Activated CD8-positive, alpha-beta memory T cell treated with anti-CD3 and anti-CD28 coated beads, Interleukin-2, amount 10 ng/mL, durations not matched to agents 7 days and 5 days (primary cell): ENCODE measurements around the gene PEX5L. TPM values are rescaled to one million over a fixed set of nuclear protein-coding genes. Genes with fewer than 3 reads are reported as not detected.
"Not testable (repeated sequence)": the region's sequence is repeated elsewhere in the genome, so short reads cannot be mapped to it uniquely, and the experiment has no call there.

ENCODE experiments used
- ATAC-seq: fragments of 150-1000 bp; cut with Tn5 transposase; one replicate; pipeline ENCODE4 v1.10.0; 2021; ENCODE audit warnings: moderate library complexity
- CTCF ChIA-PET: fragments of 350-600 bp; sonication (Branson Sonifier 250); formaldehyde crosslinking; loops from one replicate; lab custom pipeline; 2021; ENCODE audit warnings: antibody characterized with exemption; lab: Charles Lee
- DNase-seq: peaks from one replicate; pipeline ENCODE4 v3.0.0-alpha.2; 2020
- H3K27ac Mint-ChIP-seq: one replicate; pipeline ENCODE4 v1.8.0; 2021; ENCODE audit warnings: mild to moderate bottlenecking, mixed read lengths
- H3K27me3 Mint-ChIP-seq: one replicate; pipeline ENCODE4 v1.8.0; 2021; ENCODE audit warnings: mixed read lengths
- H3K36me3 Mint-ChIP-seq: one replicate; pipeline ENCODE4 v1.8.0; 2021; ENCODE audit warnings: mild to moderate bottlenecking, mixed read lengths
- H3K4me1 Mint-ChIP-seq: one replicate; pipeline ENCODE4 v1.8.0; 2021; ENCODE audit warnings: mixed read lengths
- H3K4me3 Mint-ChIP-seq: one replicate; pipeline ENCODE4 v1.8.0; 2021; ENCODE audit warnings: mild to moderate bottlenecking, moderate library complexity, mixed read lengths
- H3K9me3 Mint-ChIP-seq: one replicate; pipeline ENCODE4 v1.8.0; 2022; ENCODE audit warnings: low read depth, mixed read lengths
- total RNA-seq, 2 experiments: library from RNA; stranded (reverse); gene quantifications; one replicate each; pipeline ENCODE4 v1.2.3, GENCODE V29; 2021

Gene PEX5L
- total RNA-seq, 2 experiments from 2014 or later, result 0.56 to 1.1 TPM

- CTCF ChIA-PET, result no interaction called here
- Mint-ChIP-seq H3K4me1 (no peaks in the 10 kb centered on the region), H3K27ac (no peak overlapping the region), H3K27me3 (peaks cover 2% of the 10 kb centered on the region), H3K36me3 (no peaks in the 10 kb centered on the region), H3K4me3 (no peak overlapping the region), H3K9me3 (no peaks in the 10 kb centered on the region)
- DNase-seq (no peak), ATAC-seq (no peak)
Measured at GRCh38 chr3:180049391-180049790, 12.7 kb upstream of the PEX5L start.

GRCh38 chr3:180048840-180049239 is 12.1 kb upstream of the PEX5L start:
- H3K27me3 Mint-ChIP-seq, result peaks cover 2% of the 10 kb centered on the region
- H3K4me3 Mint-ChIP-seq, result no peak overlapping the region
- no peak for ATAC-seq
- no peak for DNase-seq
- H3K9me3 Mint-ChIP-seq, result no peaks in the 10 kb centered on the region
- no peak overlapping the region for H3K27ac Mint-ChIP-seq
- no peaks in the 10 kb centered on the region for H3K36me3 Mint-ChIP-seq
- CTCF ChIA-PET, result no interaction called here
- H3K4me1 Mint-ChIP-seq, result no peaks in the 10 kb centered on the region

GRCh38 chr3:180048103-180048502 is 11.4 kb upstream of the PEX5L start:
- Mint-ChIP-seq H3K27me3 (peaks cover 2% of the 10 kb centered on the region), H3K9me3 (no peaks in the 10 kb centered on the region), H3K27ac (no peak overlapping the region), H3K4me1 (no peaks in the 10 kb centered on the region), H3K36me3 (no peaks in the 10 kb centered on the region), H3K4me3 (no peak overlapping the region)
- ATAC-seq (no peak), DNase-seq (no peak)
- CTCF ChIA-PET, result no interaction called here

- no peak overlapping the region for H3K27ac Mint-ChIP-seq
- peaks cover 9% of the 10 kb centered on the region for H3K4me1 Mint-ChIP-seq
- DNase-seq (no peak), ATAC-seq (no peak)
- CTCF ChIA-PET, result no interaction called here
- no peak overlapping the region for H3K4me3 Mint-ChIP-seq
- H3K36me3 Mint-ChIP-seq, result no peaks in the 10 kb centered on the region
- H3K27me3 Mint-ChIP-seq, result peaks cover 29% of the 10 kb centered on the region
- no peaks in the 10 kb centered on the region for H3K9me3 Mint-ChIP-seq
Measured at GRCh38 chr3:180040966-180041365, 4.2 kb upstream of the PEX5L start.

- ATAC-seq (no peak), DNase-seq (no peak)
- H3K4me1 Mint-ChIP-seq, result peaks cover 12% of the 10 kb centered on the region
- H3K36me3 Mint-ChIP-seq, result no peaks in the 10 kb centered on the region
- H3K4me3 Mint-ChIP-seq, result peak overlapping the region; percentile 70
- no peaks in the 10 kb centered on the region for H3K9me3 Mint-ChIP-seq
- peaks cover 62% of the 10 kb centered on the region for H3K27me3 Mint-ChIP-seq
- peak overlapping the region; percentile 57 for H3K27ac Mint-ChIP-seq
- CTCF ChIA-PET, result interaction anchor here (1.3 kb wide), 1 partner anchor 107 kb away, joined by 6 read pairs; no protein-coding TSS in a partner anchor
Measured at GRCh38 chr3:180036092-180036670, 556 bp downstream of the PEX5L start.

- CTCF ChIA-PET, result no interaction called here
- H3K4me3 Mint-ChIP-seq, result no peak overlapping the region
- no peaks in the 10 kb centered on the region for H3K36me3 Mint-ChIP-seq
- H3K4me1 Mint-ChIP-seq, result no peaks in the 10 kb centered on the region
- H3K27ac Mint-ChIP-seq, result no peak overlapping the region
- H3K27me3 Mint-ChIP-seq, result peaks cover 2% of the 10 kb centered on the region
- ATAC-seq (no peak), DNase-seq (no peak)
- no peaks in the 10 kb centered on the region for H3K9me3 Mint-ChIP-seq
Measured at GRCh38 chr3:180026997-180027396, 9.7 kb downstream of the PEX5L start.

- no peak for DNase-seq
- Mint-ChIP-seq H3K27ac (no peak overlapping the region), H3K27me3 (no peaks in the 10 kb centered on the region), H3K36me3 (no peaks in the 10 kb centered on the region), H3K9me3 (no peaks in the 10 kb centered on the region), H3K4me1 (no peaks in the 10 kb centered on the region), H3K4me3 (no peak overlapping the region)
- CTCF ChIA-PET, result interaction anchor here (2.0 kb wide), 1 partner anchor 90 kb away, joined by 12 read pairs; no protein-coding TSS in a partner anchor
- no peak for ATAC-seq
Measured at GRCh38 chr3:180018543-180018942, 18.2 kb downstream of the PEX5L start.

GRCh38 chr3:180017846-180018245 is 18.9 kb downstream of the PEX5L start:
- no peaks in the 10 kb centered on the region for H3K4me1 Mint-ChIP-seq
- H3K27ac Mint-ChIP-seq, result no peak overlapping the region
- H3K27me3 Mint-ChIP-seq, result no peaks in the 10 kb centered on the region
- no peaks in the 10 kb centered on the region for H3K36me3 Mint-ChIP-seq
- H3K4me3 Mint-ChIP-seq, result no peak overlapping the region
- no peaks in the 10 kb centered on the region for H3K9me3 Mint-ChIP-seq
- DNase-seq, result no peak
- CTCF ChIA-PET, result interaction anchor here (2.0 kb wide), 1 partner anchor 89 kb away, joined by 12 read pairs; no protein-coding TSS in a partner anchor
- ATAC-seq, result no peak

- CTCF ChIA-PET, result no interaction called here
- no peak overlapping the region for H3K27ac Mint-ChIP-seq
- peaks cover 4% of the 10 kb centered on the region for H3K36me3 Mint-ChIP-seq
- H3K9me3 Mint-ChIP-seq, result peaks cover 7% of the 10 kb centered on the region
- no peak for DNase-seq
- H3K4me1 Mint-ChIP-seq, result no peaks in the 10 kb centered on the region
- H3K4me3 Mint-ChIP-seq, result no peak overlapping the region
- no peaks in the 10 kb centered on the region for H3K27me3 Mint-ChIP-seq
- ATAC-seq, result no peak
Measured at GRCh38 chr3:180011927-180012326, 24.8 kb downstream of the PEX5L start.

GRCh38 chr3:180008318-180008717 is 28.4 kb downstream of the PEX5L start:
- ATAC-seq, H3K27ac Mint-ChIP-seq, H3K4me3 Mint-ChIP-seq, CTCF ChIA-PET, H3K36me3 Mint-ChIP-seq, H3K9me3 Mint-ChIP-seq, H3K27me3 Mint-ChIP-seq, DNase-seq, H3K4me1 Mint-ChIP-seq: not testable (repeated sequence)

- Mint-ChIP-seq H3K27me3 (peaks cover 2% of the 10 kb centered on the region), H3K9me3 (peaks cover 7% of the 10 kb centered on the region), H3K27ac (no peak overlapping the region), H3K4me3 (no peak overlapping the region), H3K36me3 (peaks cover 4% of the 10 kb centered on the region), H3K4me1 (no peaks in the 10 kb centered on the region)
- CTCF ChIA-PET, result interaction anchor here (1.5 kb wide), 1 partner anchor 75 kb away, joined by 3 read pairs; no protein-coding TSS in a partner anchor
- DNase-seq, result no peak
- no peak for ATAC-seq
Measured at GRCh38 chr3:180004542-180004941, 32.2 kb downstream of the PEX5L start.

- Mint-ChIP-seq H3K27ac (no peak overlapping the region), H3K27me3 (peaks cover 2% of the 10 kb centered on the region), H3K4me1 (no peaks in the 10 kb centered on the region), H3K36me3 (no peaks in the 10 kb centered on the region), H3K9me3 (no peaks in the 10 kb centered on the region), H3K4me3 (no peak overlapping the region)
- ATAC-seq (no peak), DNase-seq (no peak)
- CTCF ChIA-PET, result no interaction called here
Measured at GRCh38 chr3:180002006-180002405, 34.7 kb downstream of the PEX5L start.

GRCh38 chr3:180000500-180000899 is 36.2 kb downstream of the PEX5L start:
- no peak overlapping the region for H3K27ac Mint-ChIP-seq
- H3K27me3 Mint-ChIP-seq, result peaks cover 2% of the 10 kb centered on the region
- no peaks in the 10 kb centered on the region for H3K9me3 Mint-ChIP-seq
- no peak for DNase-seq
- CTCF ChIA-PET, result no interaction called here
- no peak for ATAC-seq
- H3K36me3 Mint-ChIP-seq, result no peaks in the 10 kb centered on the region
- H3K4me3 Mint-ChIP-seq, result no peak overlapping the region
- H3K4me1 Mint-ChIP-seq, result no peaks in the 10 kb centered on the region

GRCh38 chr3:179995406-179995805 is 41.3 kb downstream of the PEX5L start:
- CTCF ChIA-PET, result no interaction called here
- Mint-ChIP-seq H3K4me3 (no peak overlapping the region), H3K27me3 (no peaks in the 10 kb centered on the region)

More at GRCh38 chr3:179995406-179995805, 41.3 kb downstream of the PEX5L start:
- no peaks in the 10 kb centered on the region for H3K4me1 Mint-ChIP-seq
- DNase-seq, result no peak
- no peaks in the 10 kb centered on the region for H3K36me3 Mint-ChIP-seq
- ATAC-seq, result no peak
- H3K9me3 Mint-ChIP-seq, result no peaks in the 10 kb centered on the region
- H3K27ac Mint-ChIP-seq, result no peak overlapping the region
